ENCODE results near the gene HIVEP3. TPM values are rescaled to one million over a fixed set of nuclear protein-coding genes. Genes with fewer than 3 reads are reported as not detected.
A peak's percentile ranks its signal among the peaks of the same experiment; 100 is the strongest.
"Not testable (repeated sequence)": the region's sequence is repeated elsewhere in the genome, so short reads cannot be mapped to it uniquely, and the experiment has no call there.

Gene HIVEP3
- polyA plus RNA-seq, 10 donors = 1.9 to 3.8 (median 2.7) TPM

DNA sequence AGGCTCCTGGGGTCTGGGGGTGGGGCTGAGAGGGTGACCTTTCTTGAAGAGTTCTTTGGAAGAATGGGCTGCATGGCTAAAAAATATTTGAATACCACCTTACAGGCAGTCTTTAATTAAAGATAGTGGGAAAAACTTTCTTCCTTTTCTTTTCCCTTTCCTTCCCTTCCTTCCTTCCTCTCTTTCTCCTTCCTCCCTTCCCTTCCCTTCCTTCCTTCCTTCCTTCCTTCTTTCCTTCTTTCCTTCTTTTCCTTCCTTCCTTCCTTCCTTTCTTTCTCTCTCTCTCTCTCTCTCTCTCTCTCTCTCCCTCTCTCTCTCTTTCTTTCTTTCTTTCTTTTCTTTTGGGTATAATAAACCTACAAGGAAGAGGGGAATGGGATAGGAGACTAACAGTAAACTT lies 356.4 kb downstream of the HIVEP3 start:
- DNase-seq = no peak

- peak in 1 of 3 donors; percentile 36 for DNase-seq
These were observed 357.8 kb downstream of the HIVEP3 start for GRCh38 chr1:41560931-41561330.

DNA sequence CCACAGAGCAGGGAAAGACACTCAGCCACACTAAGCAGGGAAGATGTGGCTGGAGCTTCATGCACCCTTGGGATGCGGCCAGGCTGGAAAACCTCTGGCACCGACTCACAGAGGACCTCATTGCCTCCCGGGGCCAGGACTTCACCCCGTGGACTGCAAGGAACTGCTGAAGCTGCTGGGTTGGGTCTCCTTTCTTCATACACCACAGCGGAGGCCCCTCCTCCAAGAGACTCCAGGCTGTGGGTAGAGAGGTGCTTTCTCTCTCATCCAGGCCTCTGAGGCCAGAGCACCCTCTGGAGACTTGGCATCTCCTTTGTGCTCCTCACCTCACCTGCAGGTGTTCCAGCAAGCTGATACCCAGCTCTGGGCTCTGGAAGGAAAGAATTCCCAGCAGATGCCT lies 358.2 kb downstream of the HIVEP3 start:
- no peak for DNase-seq

DNA sequence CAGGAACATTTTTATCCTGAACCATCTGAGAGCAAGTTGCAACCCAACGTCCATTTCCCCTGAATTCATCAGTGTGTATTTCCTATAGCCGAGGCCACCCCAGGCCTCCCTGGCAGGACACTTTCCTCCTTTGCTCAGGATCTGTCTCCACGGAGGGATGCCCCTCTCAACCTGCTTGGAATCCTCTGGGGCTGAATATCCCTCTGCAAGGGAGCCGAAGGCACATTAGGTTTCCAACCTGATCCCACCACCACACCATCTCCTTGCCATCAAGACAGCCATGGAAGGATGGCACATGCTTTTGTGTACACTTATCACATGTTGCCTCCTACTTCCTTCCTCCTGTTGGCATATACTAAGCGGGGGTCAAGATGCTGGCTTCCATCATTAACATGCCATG lies 359.4 kb downstream of the HIVEP3 start:
- no peak for DNase-seq

DNA sequence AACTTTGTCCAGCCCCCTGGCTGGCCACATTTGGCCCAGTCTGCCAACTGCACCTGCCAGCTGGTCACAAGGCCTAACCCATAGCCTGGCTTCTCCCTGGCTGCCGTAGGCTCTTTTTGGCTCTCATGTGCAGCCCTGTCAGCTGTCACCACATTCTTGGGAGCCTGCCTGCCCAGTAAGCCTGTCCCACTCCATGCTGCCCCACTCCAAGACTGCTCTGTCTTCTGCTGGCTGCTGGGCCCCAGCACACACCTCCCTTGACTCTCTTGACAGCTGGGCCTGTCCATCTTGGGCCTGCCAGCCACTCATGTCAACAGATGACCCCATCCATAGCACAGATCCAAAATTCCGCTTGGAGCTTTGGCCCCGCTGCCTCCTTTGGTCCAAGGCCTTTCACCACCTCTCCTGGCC lies 360.0 kb downstream of the HIVEP3 start:
- DNase-seq = peak; percentile 80 to 87 (median 85)

DNA sequence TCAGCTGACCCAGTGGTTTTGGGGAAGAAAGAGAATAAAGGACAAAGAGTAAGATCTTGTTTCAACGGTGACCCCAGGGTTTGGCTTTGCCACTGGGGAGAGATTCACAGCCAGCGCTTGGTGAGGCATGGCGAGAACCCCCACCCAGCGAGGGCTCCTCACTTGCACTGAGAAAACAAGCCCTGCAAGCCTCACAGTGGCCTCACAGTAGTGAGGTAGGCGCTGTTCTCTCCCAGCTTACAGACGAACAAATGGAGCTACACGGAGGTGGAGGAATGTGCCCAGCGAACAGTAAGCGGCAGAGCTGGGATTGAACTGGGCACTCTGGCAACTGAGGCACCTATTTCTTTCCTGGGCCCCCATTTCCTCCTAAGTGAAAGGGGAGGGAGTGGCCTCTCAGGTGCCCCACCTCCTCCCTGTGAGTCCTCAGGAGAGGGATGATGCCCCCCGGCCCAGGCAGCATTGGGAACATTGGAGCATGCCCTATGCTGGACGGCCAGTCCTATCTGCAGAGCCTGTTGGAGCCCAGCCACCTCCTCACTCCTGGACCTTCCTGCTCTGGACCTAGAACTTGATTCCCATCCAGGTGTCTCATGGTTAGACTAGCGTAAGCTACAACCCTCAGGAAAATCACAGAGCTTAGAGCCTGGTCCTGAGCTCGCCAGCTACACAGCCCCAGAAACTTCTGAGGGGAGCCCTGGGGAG lies 360.8 kb downstream of the HIVEP3 start:
- DNase-seq = no peak

DNA sequence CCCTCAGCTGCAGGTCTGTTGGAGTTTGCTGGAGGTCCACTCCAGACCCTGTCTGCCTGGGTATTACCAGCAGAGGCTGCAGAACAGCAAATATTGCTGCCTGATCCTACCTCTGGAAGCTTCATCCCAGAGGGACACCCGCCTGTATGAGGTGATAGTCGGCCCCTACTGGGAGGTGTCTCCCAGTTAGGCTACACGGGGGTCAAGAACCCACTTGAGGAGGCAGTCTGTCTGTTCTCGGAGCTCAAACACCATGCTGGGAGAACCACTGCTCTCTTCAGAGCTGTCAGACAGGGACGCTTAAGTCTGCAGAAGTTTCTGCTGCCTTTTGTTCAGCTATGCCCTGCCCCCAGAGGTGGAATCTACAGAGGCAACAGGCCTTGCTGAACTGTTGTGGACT lies 364.0 kb downstream of the HIVEP3 start:
- DNase-seq = not testable (repeated sequence)

DNA sequence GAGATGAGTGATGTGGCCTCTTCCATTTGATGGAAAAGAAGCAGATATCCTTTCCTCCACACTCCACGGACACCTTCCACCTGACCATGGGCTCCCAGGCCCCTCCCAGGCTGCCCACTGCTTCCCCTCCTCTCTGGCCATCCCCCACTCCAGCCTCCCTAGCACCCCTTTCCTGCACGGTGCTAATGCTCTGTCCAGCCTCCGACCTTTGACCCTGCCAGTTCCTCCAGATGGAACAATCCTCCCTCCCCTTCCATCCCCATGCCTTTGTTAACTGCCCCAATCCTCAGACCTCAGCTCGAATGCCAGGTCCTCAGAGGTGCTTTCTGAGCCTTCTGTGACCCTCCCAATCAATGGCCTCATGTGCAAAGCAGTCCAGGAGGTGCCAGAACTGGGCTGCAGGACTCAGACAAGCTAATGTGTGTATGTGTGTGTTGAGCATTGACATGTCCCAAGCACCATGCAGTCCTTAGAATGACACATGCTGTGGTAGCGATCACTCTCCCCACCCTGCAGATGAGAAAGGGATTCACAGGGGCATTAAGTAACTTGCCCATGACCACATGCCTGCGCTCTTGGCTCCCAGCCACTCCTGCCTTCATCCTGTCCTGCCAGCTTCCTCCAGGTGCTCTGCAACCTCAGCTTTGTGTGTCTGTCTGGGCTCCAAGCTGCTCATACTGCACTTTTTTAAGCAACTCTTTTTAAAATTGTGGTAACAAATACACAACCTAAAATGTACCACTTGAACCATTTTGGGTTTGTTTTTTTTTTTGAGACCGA lies 370.8 kb downstream of the HIVEP3 start:
- no peak for DNase-seq

DNA sequence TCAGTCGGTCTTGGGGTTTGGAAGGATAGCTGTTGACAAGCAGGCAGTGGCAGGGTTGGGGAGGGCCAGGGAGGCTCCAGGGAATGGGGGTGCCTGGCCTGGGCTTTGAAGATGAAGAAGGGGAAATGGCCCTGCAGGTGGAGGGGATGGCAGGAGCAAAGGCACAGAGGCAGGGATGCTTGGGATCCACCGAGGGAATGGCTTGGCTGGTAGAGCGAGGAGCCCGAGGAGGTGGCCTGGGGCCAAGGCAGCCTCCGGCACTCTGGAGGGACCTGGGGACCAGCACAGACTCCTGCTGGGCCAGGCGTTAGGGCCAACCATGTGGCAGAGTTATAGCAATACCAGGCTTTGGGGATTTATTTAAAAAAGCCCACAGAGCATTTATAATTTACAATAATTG lies 371.4 kb downstream of the HIVEP3 start:
- no peak for DNase-seq

DNA sequence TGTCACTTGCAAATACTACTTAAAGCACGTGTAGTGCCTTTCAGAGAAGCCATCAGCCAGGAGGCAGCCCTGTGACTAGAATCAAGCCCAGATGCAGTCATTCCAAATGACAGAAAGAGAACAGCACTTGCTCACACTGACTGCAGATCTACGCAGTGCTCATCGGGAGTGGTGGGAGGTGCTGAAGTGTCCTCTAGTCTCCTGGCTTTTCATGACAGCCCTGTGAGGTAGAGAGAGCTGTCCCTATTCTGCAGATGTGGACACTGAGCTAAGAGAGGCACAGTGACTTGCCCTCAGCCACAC lies 371.9 kb downstream of the HIVEP3 start:
- no peak for DNase-seq

- peak in 1 of 3 donors; percentile 45 for DNase-seq
These were observed 372.5 kb downstream of the HIVEP3 start for GRCh38 chr1:41545996-41546832.

- DNase-seq = no peak
These were observed 376.4 kb downstream of the HIVEP3 start for GRCh38 chr1:41542196-41542930.

DNA sequence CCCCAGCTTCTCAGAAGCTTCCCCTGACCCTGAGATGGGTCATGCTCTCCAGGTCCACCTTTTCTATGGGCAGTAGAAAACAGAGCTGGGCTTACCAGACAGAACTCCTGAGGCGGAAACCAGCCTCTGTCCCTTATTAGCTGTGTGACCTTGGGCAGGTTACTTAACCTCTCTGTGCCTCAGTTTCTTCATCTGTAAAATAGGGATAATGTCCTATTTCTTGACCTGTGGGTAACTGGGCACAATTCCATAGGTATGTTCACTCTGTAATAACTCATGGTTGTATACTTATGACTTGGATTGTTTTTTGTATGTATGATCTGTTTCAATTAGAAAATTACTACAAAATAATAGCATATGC lies 377.1 kb downstream of the HIVEP3 start:
- DNase-seq = no peak

GRCh38 chr1:41540886-41541591 lies 377.7 kb downstream of the HIVEP3 start:
- no peak for DNase-seq

DNA sequence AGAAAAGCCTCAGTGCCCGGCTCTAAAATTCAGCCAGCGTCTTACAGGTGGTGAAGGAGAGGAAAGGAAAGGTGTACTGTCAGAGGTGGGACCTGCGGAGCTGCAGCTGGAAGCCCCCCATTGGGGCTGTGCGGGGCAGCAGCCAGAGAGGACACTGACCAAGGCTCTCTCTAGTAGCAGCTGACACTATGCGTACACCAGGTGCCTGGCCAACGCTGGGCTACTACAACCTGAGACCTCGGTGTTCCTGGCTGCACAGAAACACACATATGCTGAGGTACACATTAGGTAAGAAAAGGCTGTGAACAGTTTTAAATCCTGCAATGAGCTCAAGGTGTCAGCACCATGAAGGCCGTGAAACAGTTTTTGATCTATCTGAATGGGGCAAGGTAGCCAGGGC lies 378.7 kb downstream of the HIVEP3 start:
- DNase-seq = no peak

GRCh38 chr1:41539418-41539805 lies 379.3 kb downstream of the HIVEP3 start:
- DNase-seq = no peak

GRCh38 chr1:41538741-41539417 lies 379.8 kb downstream of the HIVEP3 start:
- no peak for DNase-seq

DNA sequence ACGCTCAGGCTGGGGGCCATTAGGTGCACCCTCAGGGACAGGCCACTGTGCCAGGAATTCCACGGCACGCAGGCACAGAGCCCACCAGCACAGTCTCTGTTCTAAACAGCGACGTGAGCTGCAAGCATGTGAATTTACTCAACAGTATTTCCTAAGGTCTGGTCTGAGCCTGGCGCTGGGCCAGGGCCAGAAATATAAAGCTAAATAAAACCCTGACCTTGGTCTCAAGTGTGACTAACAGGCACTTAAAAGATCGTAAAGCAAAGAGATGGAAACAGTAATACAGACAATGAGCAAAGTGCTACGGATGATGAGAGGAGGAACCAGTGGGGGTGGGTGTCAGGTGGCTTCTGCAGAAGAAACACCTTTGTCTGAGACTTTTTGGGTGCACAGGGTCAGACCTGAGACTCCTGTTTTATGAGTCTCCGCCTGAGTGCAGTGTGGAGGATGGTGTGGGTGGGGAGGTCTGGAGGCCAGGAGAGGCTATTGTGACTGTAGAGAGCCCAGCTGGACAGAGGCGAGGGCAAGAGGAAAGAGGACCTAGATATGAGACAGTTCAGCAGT lies 380.9 kb downstream of the HIVEP3 start:
- DNase-seq = peak; percentile 64 to 80 (median 77)

GRCh38 chr1:41537251-41537650 lies 381.5 kb downstream of the HIVEP3 start:
- peak in 2 of 3 donors; percentile 43 to 62 for DNase-seq

DNA sequence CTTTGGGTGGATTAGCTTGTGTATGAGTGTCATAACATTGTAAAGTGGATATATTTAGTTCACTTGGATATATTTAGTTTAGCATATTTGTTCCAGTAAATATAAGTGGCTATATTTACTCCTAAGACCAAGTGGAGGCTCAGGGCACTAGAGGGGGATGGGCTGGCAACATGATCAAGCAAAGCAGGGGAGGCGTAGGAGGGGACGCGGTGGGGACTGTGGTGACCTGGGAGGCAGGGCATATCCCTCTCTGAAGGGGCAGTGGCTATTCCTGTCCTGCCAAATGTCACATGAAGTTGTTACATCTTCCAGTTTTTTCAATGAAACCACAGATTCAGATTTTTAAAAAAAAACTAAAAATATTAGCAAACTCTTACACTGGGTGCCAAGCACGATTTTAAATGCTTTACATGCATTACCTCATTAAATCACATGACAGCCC lies 382.3 kb downstream of the HIVEP3 start:
- DNase-seq = no peak

Measured in muscle of back (tissue), 11 donors.